ENCODE results near the gene SRR.
"Not testable (repeated sequence)": the region's sequence is repeated elsewhere in the genome, so short reads cannot be mapped to it uniquely, and the experiment has no call there.

Gene SRR

DNA sequence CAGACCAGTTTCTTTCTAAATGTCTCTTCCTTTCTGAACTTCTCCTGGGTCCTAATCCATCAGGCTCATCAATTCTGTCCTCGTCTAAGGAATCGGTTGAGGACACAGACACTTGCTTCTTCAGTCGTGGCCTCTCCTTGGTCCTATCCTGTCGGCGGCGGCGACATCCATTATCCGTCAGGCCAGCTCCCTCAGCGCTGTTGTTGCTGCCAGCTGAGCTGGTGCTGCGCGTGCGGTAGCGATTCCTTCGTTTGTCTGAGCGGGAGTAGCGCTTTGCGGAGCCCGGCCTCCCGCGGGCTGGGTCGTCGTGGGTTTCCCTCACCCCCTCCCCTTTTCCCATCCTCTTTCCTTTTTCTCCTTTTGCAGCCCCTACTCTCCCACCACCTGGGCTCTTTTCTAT lies 4.0 kb upstream of the SRR start:
- Histone ChIP-seq H3K27me3 (ENCODE audit: insufficient read depth, low read length) (no peaks in the 10 kb centered on the region), H3K27ac (ENCODE audit: low read length) (no peak overlapping the region), H3K4me3 (ENCODE audit: low read length) (no peak overlapping the region), H3K9me3 (ENCODE audit: insufficient read depth, low read depth, low read length) (no peaks in the 10 kb centered on the region), H3K9ac (ENCODE audit: low read depth, low read length) (no peak overlapping the region), H3K4me1 (ENCODE audit: insufficient read depth, low read length) (no peaks in the 10 kb centered on the region; the same call in 1 of the 2 replicates), H3K36me3 (ENCODE audit: insufficient read depth, low read depth, low read length) (peaks cover 57% of the 10 kb centered on the region)

DNA sequence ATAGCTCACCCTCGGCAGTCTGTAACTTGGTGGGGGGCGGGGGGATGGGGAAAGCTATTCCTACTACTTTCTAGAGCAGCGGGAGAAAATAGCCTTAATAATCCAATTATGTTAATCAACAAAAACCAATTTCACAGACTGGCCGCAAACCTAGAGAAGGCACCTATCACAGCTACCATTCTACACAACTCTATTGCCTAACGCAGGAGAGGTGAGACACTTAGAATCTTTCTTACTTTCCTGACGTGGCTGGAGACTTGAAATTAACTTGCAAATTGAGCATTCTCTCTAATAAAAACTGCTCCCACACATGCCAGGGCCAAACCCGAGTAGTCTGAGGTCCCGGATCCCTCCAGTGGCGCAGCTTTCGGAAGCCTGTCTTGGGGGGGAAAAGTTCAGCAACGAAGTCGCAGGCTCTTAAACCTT lies 959 bp upstream of the SRR start:
- no peaks in the 10 kb centered on the region for H3K27me3 ChIP-seq (ENCODE audit: insufficient read depth, low read length)
- no peak overlapping the region for H3K27ac ChIP-seq (ENCODE audit: low read length)
- peaks cover 27% of the 10 kb centered on the region for H3K36me3 ChIP-seq (ENCODE audit: insufficient read depth, low read depth, low read length)
- H3K4me1 ChIP-seq (ENCODE audit: insufficient read depth, low read length) = no peaks in the 10 kb centered on the region; the same call in 1 of the 2 replicates
- H3K9me3 ChIP-seq (ENCODE audit: insufficient read depth, low read depth, low read length) = no peaks in the 10 kb centered on the region
- H3K9ac ChIP-seq (ENCODE audit: low read depth, low read length) = peak overlapping the region; percentile 84
- peak overlapping the region; percentile 89 for H3K4me3 ChIP-seq (ENCODE audit: low read length)

DNA sequence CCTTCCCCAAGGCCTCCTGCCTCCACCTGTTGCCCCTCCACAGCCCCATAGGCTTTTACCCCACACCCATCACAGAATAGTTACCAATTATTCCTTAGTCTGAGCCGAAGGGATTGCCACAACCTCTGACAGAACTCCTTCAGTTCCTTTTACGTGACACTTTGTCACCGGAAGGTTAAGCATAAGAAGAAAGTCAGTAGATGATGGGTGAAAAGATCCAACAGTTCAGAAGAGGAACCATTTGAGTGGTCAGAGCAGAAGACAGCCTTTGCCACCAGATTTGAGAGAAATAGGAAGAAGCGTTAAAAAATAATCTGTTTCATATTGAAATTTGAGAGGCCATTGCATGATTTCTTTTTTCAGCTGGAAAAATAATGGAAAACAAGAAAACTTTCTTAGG lies 1.2 kb downstream of the SRR start:
- H3K4me1 ChIP-seq (ENCODE audit: insufficient read depth, low read length) = no peaks in the 10 kb centered on the region; the same call in 1 of the 2 replicates
- H3K27me3 ChIP-seq (ENCODE audit: insufficient read depth, low read length) = no peaks in the 10 kb centered on the region
- no peaks in the 10 kb centered on the region for H3K9me3 ChIP-seq (ENCODE audit: insufficient read depth, low read depth, low read length)
- H3K36me3 ChIP-seq (ENCODE audit: insufficient read depth, low read depth, low read length) = peaks cover 9% of the 10 kb centered on the region; the same call in 1 of the 2 replicates
- H3K4me3 ChIP-seq (ENCODE audit: low read length) = no peak overlapping the region
- no peak overlapping the region for H3K9ac ChIP-seq (ENCODE audit: low read depth, low read length)
- no peak overlapping the region for H3K27ac ChIP-seq (ENCODE audit: low read length)

DNA sequence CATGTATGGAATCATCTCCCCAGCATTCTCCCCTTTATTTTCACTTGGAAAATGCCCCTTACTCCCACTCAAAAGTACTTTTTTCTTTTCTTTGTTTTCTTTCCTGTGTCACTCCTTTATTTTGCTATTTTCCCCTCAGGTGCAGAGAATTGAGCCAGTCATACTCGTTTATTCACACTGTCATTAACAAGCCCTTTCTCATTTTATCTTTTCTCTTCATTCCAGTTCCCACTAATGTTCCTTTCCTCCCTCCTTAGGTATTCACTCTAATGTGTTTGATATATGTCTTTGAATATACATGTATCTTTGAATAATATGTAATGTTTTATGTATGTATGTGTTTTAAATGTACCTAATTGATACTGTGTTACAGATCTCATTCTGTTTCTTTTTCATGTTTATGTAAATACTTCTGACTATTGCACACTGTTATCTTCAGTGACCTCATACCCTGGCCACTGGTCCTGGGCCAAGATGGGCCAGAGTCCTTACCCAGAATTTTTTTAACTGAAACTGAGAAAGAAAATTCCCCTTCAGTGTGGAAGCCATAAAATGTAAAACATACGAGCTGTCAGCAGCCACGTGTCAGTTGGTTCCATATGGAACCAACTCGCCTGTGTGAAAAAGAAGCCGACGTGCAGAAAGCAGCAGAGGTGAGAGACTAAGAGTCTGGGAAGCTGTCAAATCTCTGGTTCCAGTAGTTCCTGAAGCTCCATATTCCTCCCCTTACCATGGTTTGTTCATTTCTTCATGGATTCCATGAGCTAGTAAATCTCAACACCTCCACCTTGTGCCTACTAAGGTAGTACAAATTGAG lies 5.8 kb downstream of the SRR start:
- Histone ChIP-seq H3K4me1 (ENCODE audit: insufficient read depth, low read length) (no peaks in the 10 kb centered on the region), H3K27me3 (ENCODE audit: insufficient read depth, low read length) (no peaks in the 10 kb centered on the region), H3K4me3 (ENCODE audit: low read length) (no peak overlapping the region), H3K27ac (ENCODE audit: low read length) (no peak overlapping the region), H3K9ac (ENCODE audit: low read depth, low read length) (no peak overlapping the region), H3K36me3 (ENCODE audit: insufficient read depth, low read depth, low read length) (no peaks in the 10 kb centered on the region), H3K9me3 (ENCODE audit: insufficient read depth, low read depth, low read length) (no peaks in the 10 kb centered on the region)

DNA sequence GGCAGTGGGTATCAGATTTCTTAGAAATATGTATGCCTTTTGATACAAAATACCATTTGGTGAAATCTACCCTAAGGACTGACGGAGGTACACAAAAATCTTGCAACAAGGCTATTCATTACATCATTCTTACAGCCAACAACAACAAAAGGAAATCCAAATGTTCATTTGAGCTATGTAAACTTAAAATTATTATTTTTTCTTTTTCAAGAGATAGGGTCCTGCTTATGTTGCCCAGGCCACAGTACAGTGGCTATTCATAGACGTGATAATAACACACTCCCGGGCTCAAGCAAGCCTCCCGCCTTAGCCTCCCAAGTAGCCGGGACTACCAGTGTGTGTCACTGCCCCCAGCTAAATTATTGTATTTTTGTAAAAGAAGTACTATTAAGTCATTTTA lies 9.0 kb downstream of the SRR start:
- no peak overlapping the region for H3K4me3 ChIP-seq (ENCODE audit: low read length)
- no peaks in the 10 kb centered on the region for H3K36me3 ChIP-seq (ENCODE audit: insufficient read depth, low read depth, low read length)
- H3K9me3 ChIP-seq (ENCODE audit: insufficient read depth, low read depth, low read length) = no peaks in the 10 kb centered on the region
- H3K4me1 ChIP-seq (ENCODE audit: insufficient read depth, low read length) = no peaks in the 10 kb centered on the region
- H3K9ac ChIP-seq (ENCODE audit: low read depth, low read length) = no peak overlapping the region
- no peaks in the 10 kb centered on the region for H3K27me3 ChIP-seq (ENCODE audit: insufficient read depth, low read length)
- H3K27ac ChIP-seq (ENCODE audit: low read length) = no peak overlapping the region

DNA sequence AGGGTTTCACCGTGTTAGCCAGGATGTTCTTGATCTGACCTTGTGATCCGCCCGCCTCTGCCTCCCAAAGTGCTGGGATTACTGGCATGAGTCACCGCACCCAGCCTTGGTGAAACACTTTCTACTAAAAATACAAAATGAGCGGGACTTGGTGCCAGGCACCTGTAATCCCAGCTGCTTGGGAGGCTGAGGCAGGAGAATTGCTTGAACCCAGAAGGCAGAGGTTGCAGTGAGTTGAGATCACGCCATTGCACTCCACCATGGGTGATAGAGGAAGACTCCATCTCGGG lies 13.1 kb downstream of the SRR start:
- H3K4me3 ChIP-seq (ENCODE audit: low read length); H3K9me3 ChIP-seq (ENCODE audit: insufficient read depth, low read depth, low read length); H3K4me1 ChIP-seq (ENCODE audit: insufficient read depth, low read length); H3K36me3 ChIP-seq (ENCODE audit: insufficient read depth, low read depth, low read length); H3K27me3 ChIP-seq (ENCODE audit: insufficient read depth, low read length); H3K27ac ChIP-seq (ENCODE audit: low read length); H3K9ac ChIP-seq (ENCODE audit: low read depth, low read length): not testable (repeated sequence)

DNA sequence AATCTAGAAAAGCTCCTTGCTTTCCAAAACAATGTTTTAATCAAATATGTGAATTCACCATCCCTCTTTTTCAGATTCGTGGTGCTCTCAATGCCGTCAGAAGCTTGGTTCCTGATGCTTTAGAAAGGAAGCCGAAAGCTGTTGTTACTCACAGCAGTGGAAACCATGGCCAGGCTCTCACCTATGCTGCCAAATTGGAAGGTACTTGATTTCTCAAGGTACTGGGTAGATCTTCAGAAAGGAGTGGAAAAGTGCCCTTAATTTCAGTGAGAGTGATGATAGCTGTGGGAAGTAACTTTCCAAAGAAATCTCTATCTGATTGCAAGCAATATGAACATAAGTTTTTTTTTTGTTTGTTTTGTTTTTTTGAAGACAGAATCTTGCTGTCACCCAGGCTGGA lies 14.0 kb downstream of the SRR start:
- Histone ChIP-seq H3K9me3 (ENCODE audit: insufficient read depth, low read depth, low read length) (no peaks in the 10 kb centered on the region), H3K4me1 (ENCODE audit: insufficient read depth, low read length) (no peaks in the 10 kb centered on the region), H3K27ac (ENCODE audit: low read length) (no peak overlapping the region), H3K9ac (ENCODE audit: low read depth, low read length) (no peak overlapping the region), H3K36me3 (ENCODE audit: insufficient read depth, low read depth, low read length) (peaks cover 7% of the 10 kb centered on the region), H3K27me3 (ENCODE audit: insufficient read depth, low read length) (no peaks in the 10 kb centered on the region), H3K4me3 (ENCODE audit: low read length) (no peak overlapping the region)

DNA sequence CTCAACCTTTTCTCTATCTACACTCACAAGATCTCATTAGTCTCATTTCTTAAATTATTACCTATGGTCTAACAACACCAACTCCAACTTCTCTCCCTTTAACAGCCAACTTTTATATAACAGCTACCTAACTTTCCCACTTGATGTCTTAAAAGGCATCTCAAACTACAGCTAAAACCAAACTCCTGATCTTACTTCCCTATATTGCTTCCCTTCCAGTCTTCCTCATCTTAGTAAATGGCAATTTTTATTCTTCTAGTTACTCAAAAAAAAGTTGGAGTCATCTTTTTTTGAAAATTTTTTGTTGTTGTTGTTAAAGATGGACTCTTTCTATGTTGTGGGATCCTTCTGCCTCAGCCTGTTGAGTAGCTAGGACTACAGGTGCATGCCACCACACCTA lies 15.3 kb downstream of the SRR start:
- H3K36me3 ChIP-seq (ENCODE audit: insufficient read depth, low read depth, low read length) = peaks cover 19% of the 10 kb centered on the region
- no peak overlapping the region for H3K27ac ChIP-seq (ENCODE audit: low read length)
- no peak overlapping the region for H3K4me3 ChIP-seq (ENCODE audit: low read length)
- no peaks in the 10 kb centered on the region for H3K4me1 ChIP-seq (ENCODE audit: insufficient read depth, low read length)
- H3K27me3 ChIP-seq (ENCODE audit: insufficient read depth, low read length) = no peaks in the 10 kb centered on the region
- H3K9me3 ChIP-seq (ENCODE audit: insufficient read depth, low read depth, low read length) = no peaks in the 10 kb centered on the region
- H3K9ac ChIP-seq (ENCODE audit: low read depth, low read length) = no peak overlapping the region

DNA sequence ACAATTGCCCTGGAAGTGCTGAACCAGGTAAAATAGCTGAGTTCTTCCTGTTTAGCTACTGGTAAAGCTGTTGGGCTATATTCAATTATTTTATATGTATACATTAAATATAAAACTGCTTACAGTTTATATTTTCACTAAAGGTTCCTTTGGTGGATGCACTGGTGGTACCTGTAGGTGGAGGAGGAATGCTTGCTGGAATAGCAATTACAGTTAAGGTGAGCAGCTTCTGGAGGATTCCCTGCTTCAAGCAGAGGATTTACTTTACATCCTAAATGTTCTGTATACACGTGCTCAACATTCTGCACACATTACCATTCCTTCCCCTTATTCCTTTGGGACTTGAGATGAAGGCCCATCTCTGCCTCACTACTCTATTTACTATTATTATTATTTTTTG lies 17.6 kb downstream of the SRR start:
- Histone ChIP-seq H3K9ac (ENCODE audit: low read depth, low read length) (no peak overlapping the region), H3K9me3 (ENCODE audit: insufficient read depth, low read depth, low read length) (no peaks in the 10 kb centered on the region)

DNA sequence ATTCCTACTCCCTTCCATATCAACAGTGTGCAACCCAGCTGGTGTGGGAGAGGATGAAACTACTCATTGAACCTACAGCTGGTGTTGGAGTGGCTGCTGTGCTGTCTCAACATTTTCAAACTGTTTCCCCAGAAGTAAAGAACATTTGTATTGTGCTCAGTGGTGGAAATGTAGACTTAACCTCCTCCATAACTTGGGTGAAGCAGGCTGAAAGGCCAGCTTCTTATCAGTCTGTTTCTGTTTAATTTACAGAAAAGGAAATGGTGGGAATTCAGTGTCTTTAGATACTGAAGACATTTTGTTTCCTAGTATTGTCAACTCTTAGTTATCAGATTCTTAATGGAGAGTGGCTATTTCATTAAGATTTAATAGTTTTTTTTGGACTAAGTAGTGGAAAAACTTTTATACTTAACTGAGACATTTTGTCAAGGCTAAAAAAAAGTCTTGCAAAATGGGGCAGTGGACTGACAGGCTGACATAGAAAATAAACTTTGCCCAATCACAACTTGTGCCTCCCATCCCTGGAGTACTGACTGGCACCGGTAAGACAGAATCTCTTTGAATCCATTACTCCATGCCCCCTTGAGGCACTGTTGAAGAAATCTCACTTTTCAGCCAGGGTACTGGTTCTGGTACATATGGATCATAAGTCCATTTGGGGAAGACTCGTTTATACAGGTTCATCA lies 20.0 kb downstream of the SRR start:
- H3K36me3 ChIP-seq (ENCODE audit: insufficient read depth, low read depth, low read length) = peaks cover 64% of the 10 kb centered on the region
- no peak overlapping the region for H3K9ac ChIP-seq (ENCODE audit: low read depth, low read length)
- H3K27me3 ChIP-seq (ENCODE audit: insufficient read depth, low read length) = no peaks in the 10 kb centered on the region
- no peak overlapping the region for H3K27ac ChIP-seq (ENCODE audit: low read length)
- no peak overlapping the region for H3K4me3 ChIP-seq (ENCODE audit: low read length)
- H3K4me1 ChIP-seq (ENCODE audit: insufficient read depth, low read length) = no peaks in the 10 kb centered on the region
- no peaks in the 10 kb centered on the region for H3K9me3 ChIP-seq (ENCODE audit: insufficient read depth, low read depth, low read length)

More for the DNA sequence above, 17.6 kb downstream of the SRR start:
- Histone ChIP-seq H3K27ac (ENCODE audit: low read length) (no peak overlapping the region), H3K36me3 (ENCODE audit: insufficient read depth, low read depth, low read length) (peaks cover 43% of the 10 kb centered on the region), H3K4me3 (ENCODE audit: low read length) (no peak overlapping the region), H3K4me1 (ENCODE audit: insufficient read depth, low read length) (no peaks in the 10 kb centered on the region), H3K27me3 (ENCODE audit: insufficient read depth, low read length) (no peaks in the 10 kb centered on the region)

DNA sequence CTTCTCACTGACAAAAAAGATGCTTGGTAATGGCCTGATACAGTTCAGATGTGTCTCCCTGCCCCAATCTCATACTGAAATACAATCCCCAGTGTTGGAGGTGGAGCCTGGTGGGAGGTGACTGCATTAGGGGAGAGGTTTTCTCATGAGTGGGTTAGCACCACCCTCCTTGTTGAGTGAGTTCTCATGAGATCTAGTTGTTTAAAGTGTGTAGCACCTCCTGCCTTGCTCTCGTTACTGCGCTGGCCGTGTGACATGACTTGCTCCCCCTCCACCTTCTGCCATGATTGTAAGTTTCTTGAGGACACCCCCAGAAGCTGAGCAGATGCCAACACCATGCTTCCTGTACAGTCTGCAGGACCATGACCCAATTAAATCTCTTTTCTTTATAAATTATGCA lies 27.6 kb downstream of the SRR start:
- H3K9ac ChIP-seq (ENCODE audit: low read depth, low read length) = no peak overlapping the region

DNA sequence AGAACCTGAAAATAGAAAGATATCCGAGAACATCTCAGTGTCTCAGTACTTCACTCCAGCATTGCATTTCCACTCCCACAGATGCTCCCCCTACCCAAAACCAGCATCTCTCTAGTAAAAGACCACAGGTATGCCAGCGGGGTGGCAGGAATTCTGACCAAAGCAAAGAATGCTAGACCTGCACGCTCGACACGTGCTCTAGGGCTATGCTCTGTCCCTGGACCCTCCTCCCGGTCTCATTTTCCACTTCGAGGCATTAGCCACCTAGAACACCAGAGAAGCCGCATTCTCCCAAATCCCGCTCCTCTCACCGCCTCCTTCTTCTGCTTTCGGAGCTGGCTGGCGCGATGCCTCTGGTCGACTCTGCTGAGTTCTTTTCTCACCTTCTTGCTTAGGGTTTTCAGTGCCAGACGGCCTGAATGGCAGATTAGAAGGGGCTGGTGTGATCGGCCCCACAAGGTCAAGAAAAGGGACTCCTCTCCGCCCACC lies 32.0 kb downstream of the SRR start:
- no peaks in the 10 kb centered on the region for H3K9me3 ChIP-seq (ENCODE audit: insufficient read depth, low read depth, low read length)
- peak overlapping the region; percentile 95 for H3K4me3 ChIP-seq (ENCODE audit: low read length)
- H3K27ac ChIP-seq (ENCODE audit: low read length) = peak overlapping the region; percentile 63
- H3K9ac ChIP-seq (ENCODE audit: low read depth, low read length) = peak overlapping the region; percentile 97
- H3K36me3 ChIP-seq (ENCODE audit: insufficient read depth, low read depth, low read length) = peaks cover 49% of the 10 kb centered on the region
- peaks cover 22% of the 10 kb centered on the region for H3K4me1 ChIP-seq (ENCODE audit: insufficient read depth, low read length)
- H3K27me3 ChIP-seq (ENCODE audit: insufficient read depth, low read length) = no peaks in the 10 kb centered on the region

More for the DNA sequence above, 27.6 kb downstream of the SRR start:
- Histone ChIP-seq H3K9me3 (ENCODE audit: insufficient read depth, low read depth, low read length) (no peaks in the 10 kb centered on the region), H3K27ac (ENCODE audit: low read length) (no peak overlapping the region), H3K27me3 (ENCODE audit: insufficient read depth, low read length) (no peaks in the 10 kb centered on the region), H3K4me1 (ENCODE audit: insufficient read depth, low read length) (peaks cover 17% of the 10 kb centered on the region), H3K4me3 (ENCODE audit: low read length) (no peak overlapping the region), H3K36me3 (ENCODE audit: insufficient read depth, low read depth, low read length) (peaks cover 91% of the 10 kb centered on the region)
